GM13976 (cell line): ENCODE results near the gene MAGEB6.
"Not testable (repeated sequence)": the region's sequence is repeated elsewhere in the genome, so short reads cannot be mapped to it uniquely, and the experiment has no call there.

Experiments
- DNase-seq: peaks from one replicate; pipeline ENCODE4 v3.0.0; 2012; ENCODE audit warnings: low spot score
- in situ Hi-C: fragments of 300-500 bp; cut with MboI; formaldehyde crosslinking; loops from one replicate; pipeline ENCODE4 v1.12.0; 2022; ENCODE audit warnings: low sequenced_read_pairs, mixed read lengths, inconsistent platforms; ENCODE audit not compliant: unreplicated experiment
- TF ChIP-seq, protein P1 (sequence below): IDR thresholded peaks from 2 replicates; pipeline ENCODE4 v1.5.1; 2012; ENCODE audit warnings: borderline replicate concordance, mild to moderate bottlenecking; ENCODE audit not compliant: insufficient read depth; ENCODE audit errors: extremely low read depth, missing control alignments, control extremely low read depth

MAGEB6 gene, protein sequence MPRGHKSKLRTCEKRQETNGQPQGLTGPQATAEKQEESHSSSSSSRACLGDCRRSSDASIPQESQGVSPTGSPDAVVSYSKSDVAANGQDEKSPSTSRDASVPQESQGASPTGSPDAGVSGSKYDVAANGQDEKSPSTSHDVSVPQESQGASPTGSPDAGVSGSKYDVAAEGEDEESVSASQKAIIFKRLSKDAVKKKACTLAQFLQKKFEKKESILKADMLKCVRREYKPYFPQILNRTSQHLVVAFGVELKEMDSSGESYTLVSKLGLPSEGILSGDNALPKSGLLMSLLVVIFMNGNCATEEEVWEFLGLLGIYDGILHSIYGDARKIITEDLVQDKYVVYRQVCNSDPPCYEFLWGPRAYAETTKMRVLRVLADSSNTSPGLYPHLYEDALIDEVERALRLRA

DNA sequence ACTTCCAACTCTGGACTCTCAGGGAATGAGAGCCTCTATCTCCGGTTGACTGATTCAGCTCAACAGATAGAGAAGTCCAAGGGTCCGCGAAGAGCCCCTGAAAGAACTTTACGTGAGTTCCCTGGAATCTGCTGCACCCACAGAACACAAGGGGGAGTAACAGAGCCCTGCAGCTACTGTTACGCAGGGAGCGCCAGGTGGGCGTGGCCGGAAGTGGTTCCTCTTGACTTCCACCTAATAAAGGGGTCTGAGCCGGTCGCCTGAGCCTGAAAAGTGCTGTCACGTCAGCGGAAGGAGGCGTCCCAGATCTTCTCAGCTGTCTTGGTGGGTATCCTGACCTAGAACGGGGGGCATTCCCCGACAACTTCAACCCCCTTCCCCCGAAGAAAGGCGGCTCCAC is at the start of gene MAGEB6:
TSS of gene MAGEB6 (plus strand) at position 237 of the 400 bp plus-strand sequence. CDS start 1,407 bp downstream, outside the sequence.
- no peak for DNase-seq
- in situ Hi-C loops = no loop called here
- TF ChIP-seq, protein P1, sequence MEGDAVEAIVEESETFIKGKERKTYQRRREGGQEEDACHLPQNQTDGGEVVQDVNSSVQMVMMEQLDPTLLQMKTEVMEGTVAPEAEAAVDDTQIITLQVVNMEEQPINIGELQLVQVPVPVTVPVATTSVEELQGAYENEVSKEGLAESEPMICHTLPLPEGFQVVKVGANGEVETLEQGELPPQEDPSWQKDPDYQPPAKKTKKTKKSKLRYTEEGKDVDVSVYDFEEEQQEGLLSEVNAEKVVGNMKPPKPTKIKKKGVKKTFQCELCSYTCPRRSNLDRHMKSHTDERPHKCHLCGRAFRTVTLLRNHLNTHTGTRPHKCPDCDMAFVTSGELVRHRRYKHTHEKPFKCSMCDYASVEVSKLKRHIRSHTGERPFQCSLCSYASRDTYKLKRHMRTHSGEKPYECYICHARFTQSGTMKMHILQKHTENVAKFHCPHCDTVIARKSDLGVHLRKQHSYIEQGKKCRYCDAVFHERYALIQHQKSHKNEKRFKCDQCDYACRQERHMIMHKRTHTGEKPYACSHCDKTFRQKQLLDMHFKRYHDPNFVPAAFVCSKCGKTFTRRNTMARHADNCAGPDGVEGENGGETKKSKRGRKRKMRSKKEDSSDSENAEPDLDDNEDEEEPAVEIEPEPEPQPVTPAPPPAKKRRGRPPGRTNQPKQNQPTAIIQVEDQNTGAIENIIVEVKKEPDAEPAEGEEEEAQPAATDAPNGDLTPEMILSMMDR = no peak

DNA sequence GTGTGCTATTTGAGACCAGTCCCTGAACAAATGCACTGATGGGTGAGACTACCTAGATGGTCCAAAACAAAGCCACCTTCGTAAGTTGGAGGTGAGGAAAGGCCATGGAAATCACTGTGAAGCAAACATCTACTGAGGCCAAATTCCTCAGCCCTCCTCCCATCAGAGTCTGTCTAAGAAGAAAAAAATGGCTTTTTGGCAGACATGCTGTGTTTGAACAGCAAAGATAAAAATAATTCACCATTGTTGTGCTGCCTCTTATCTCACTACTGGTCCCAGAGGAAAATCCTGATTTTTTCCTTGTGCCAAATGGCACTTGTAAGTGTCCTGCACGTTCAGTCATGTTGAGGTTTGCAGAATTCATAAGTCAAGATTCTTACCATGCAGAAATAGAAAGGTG is 46.2 kb upstream of the MAGEB6 start:
- TF ChIP-seq, protein P1 = no peak
- in situ Hi-C loops = no loop called here
- DNase-seq = no peak

GRCh38 chrX:26160301-26160700 is 31.9 kb upstream of the MAGEB6 start, which contains the start of gene MAGEB6B:
Gene MAGEB6B (plus strand): TSS chrX:26160601. CDS start chrX:26160601, 0 bp downstream.
- in situ Hi-C loops = no loop called here
- DNase-seq = no peak
- TF ChIP-seq, protein P1 = no peak

- TF ChIP-seq, protein P1 = no peak
- in situ Hi-C loops = no loop called here
- no peak for DNase-seq
Observed at GRCh38 chrX:26203561-26203960, 11.3 kb downstream of the MAGEB6 start.

- in situ Hi-C loops, DNase-seq: not testable (repeated sequence)
Observed at GRCh38 chrX:26204717-26205116, 12.5 kb downstream of the MAGEB6 start.

DNA sequence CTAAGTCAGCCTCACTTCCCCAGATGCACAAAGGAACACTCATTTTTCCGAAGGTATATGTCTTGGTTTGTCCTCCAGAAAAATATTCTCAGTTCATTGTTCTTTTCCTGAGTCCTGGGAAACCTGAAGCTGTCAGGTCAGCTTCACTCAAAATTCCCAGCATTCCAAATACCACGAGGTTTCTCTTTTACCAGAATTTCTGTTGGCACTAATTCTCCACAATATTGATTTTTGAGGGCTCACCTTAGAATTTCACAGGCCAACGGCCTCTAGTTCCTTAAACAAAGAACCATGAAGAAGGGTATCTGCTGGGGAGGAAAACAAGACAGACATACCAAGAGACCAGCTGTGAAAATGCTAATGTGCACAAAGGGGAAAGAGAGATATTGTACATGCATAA is 15.8 kb downstream of the MAGEB6 start:
- no peak for DNase-seq
- in situ Hi-C loops = no loop called here
- TF ChIP-seq, protein P1 = no peak

- DNase-seq = no peak
- TF ChIP-seq, protein P1 = no peak
- in situ Hi-C loops = no loop called here
Observed at GRCh38 chrX:26215869-26216268, 23.6 kb downstream of the MAGEB6 start, which contains the start of gene MAGEB5. Gene MAGEB5 (plus strand): TSS chrX:26216169. CDS start chrX:26217302, 1,133 bp downstream.
